ENCODE results near the gene SOCS3.

The SOCS3 gene

DNA sequence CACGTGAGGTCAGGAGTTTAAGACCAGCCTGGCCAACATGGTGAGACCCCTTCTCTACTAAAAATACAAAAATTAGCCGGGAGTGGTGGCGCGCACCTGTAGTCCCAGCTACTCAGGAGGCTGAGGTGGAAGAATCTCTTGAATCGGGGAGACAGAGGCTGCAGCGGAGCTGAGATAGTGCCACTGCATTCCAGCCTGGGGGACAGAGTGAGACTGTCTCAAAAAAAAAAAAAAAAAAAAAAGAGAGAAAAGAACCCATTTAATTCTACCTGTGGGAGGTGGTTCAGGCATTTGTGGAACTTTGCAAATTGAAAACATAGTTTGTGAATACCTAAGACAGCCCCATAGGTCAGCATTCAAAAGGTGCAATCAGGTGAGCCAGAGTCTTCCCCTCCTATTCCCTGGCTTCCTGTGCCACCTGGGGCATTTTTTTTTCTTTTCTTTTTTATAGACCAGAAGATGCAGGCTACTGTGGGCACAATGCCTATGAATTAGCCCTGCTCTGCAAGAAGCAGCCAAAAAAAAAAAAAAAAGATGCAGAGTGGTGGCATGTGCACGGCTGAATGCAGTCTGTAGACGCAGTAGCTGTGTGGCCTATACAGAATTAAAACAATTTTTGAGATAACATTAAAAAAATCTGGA is 9.1 kb upstream of the SOCS3 start:
- no peak overlapping the region for H3K4me3 ChIP-seq (ENCODE audit: insufficient read depth, low read depth, low read length)
- no peaks in the 10 kb centered on the region for H3K36me3 ChIP-seq (ENCODE audit: control insufficient read depth, insufficient read depth, low read length)
- no peak overlapping the region for H3K27ac ChIP-seq (ENCODE audit: insufficient read depth, low read depth, low read length, poor library complexity, severe bottlenecking)
- WGBS, 2 experiments, result 90 to 94% methylated on average over 7 to 8 of the region's 8 CpGs
- no peaks in the 10 kb centered on the region for H3K27me3 ChIP-seq (ENCODE audit: control insufficient read depth, insufficient read depth, low read length, poor library complexity, severe bottlenecking)
- no peaks in the 10 kb centered on the region for H3K9me3 ChIP-seq (ENCODE audit: control insufficient read depth, low read length)
- peaks cover 61% of the 10 kb centered on the region for H3K4me1 ChIP-seq (ENCODE audit: control insufficient read depth, insufficient read depth, low read length)

DNA sequence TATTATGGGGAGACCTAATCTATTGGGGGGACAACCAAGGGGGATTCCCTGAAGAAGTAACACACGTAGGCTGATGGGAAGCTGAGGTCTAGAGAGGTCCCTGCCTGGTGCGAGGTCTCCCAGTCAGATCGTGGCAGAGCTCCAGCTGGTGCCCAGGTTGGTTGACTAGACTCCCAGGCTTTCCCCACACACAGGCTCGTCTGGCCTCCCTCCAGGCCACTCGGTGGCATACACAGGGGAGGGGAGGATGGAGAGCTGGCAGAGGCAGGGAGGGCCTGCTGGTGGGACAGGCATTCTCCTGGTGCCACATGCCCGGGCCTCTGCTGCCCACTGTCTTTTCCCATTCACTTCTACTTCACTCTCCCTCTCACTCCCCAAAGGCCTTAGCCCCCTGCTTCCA is 8.5 kb upstream of the SOCS3 start:
- Histone ChIP-seq H3K4me3 (ENCODE audit: insufficient read depth, low read depth, low read length) (no peak overlapping the region), H3K9me3 (ENCODE audit: control insufficient read depth, low read length) (no peaks in the 10 kb centered on the region), H3K4me1 (ENCODE audit: control insufficient read depth, insufficient read depth, low read length) (peaks cover 66% of the 10 kb centered on the region), H3K36me3 (ENCODE audit: control insufficient read depth, insufficient read depth, low read length) (no peaks in the 10 kb centered on the region), H3K27ac (ENCODE audit: insufficient read depth, low read depth, low read length, poor library complexity, severe bottlenecking) (no peak overlapping the region), H3K27me3 (ENCODE audit: control insufficient read depth, insufficient read depth, low read length, poor library complexity, severe bottlenecking) (no peaks in the 10 kb centered on the region)
- 89 to 94% methylated on average over 6 of the region's 6 CpGs for whole genome bisulfite sequencing, 2 experiments

DNA sequence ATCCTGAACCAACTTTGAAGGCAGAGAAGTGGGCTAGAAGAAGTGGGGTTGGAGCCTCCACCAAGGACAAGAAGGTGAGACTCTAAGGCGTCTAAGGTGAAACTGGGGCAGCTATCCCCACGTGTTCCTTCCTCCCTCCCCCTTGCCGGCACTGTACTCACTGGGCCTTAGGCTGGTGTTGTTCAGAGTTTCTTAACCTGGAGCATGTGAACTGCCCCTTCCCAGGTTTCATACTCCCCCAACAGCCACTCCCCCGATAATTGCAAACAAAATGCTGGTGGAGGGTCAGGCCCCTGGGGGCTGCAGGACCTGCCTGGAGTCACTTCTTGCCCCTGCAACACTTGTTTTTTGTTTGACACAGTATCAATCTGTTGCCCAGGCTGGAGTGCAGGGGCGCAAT is 7.3 kb upstream of the SOCS3 start:
- 82 to 84% methylated on average over 5 of the region's 5 CpGs for WGBS, 2 experiments
- Histone ChIP-seq H3K4me3 (ENCODE audit: insufficient read depth, low read depth, low read length) (no peak overlapping the region), H3K4me1 (ENCODE audit: control insufficient read depth, insufficient read depth, low read length) (peaks cover 58% of the 10 kb centered on the region), H3K36me3 (ENCODE audit: control insufficient read depth, insufficient read depth, low read length) (no peaks in the 10 kb centered on the region), H3K27me3 (ENCODE audit: control insufficient read depth, insufficient read depth, low read length, poor library complexity, severe bottlenecking) (no peaks in the 10 kb centered on the region), H3K9me3 (ENCODE audit: control insufficient read depth, low read length) (no peaks in the 10 kb centered on the region), H3K27ac (ENCODE audit: insufficient read depth, low read depth, low read length, poor library complexity, severe bottlenecking) (no peak overlapping the region)

DNA sequence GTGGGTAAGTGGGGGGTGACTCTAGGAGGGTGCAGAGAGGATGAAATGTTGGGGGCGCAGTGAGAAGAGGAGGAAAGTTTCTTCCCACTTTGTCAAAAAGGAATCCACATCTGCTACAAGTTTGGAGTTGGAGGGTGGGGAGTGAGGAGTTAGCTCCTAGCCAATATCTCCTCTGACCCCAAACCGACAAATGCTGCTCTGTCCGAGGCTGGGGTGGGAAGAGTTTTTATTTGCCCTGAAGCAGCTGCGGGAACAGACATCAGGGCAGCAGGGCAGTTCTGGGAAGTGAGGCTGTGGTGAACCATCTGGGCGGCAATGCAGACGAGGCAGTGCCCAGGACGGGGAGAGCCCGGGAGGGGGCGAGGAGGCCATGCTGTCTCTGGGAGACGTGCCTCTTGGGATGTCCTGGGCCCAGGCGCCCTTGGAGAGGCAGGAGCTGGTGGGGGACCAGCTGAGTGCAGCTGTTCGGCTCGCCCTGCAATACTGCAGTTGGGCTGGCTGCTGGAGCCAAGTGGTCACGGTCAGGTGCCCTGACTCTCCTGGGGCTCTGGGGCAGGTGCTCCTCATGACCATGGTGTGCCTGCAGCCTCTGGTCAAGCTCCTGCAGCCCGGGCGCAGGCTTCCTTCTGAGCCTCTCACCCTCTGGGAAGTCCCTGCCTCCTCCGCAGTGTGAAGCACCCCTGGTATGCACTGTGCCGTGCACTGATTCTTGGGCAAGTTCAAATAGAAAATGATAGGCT is 6.4 kb upstream of the SOCS3 start:
- Histone ChIP-seq H3K4me3 (ENCODE audit: insufficient read depth, low read depth, low read length) (peak overlapping the region; percentile 2), H3K36me3 (ENCODE audit: control insufficient read depth, insufficient read depth, low read length) (no peaks in the 10 kb centered on the region), H3K27me3 (ENCODE audit: control insufficient read depth, insufficient read depth, low read length, poor library complexity, severe bottlenecking) (no peaks in the 10 kb centered on the region), H3K9me3 (ENCODE audit: control insufficient read depth, low read length) (no peaks in the 10 kb centered on the region), H3K4me1 (ENCODE audit: control insufficient read depth, insufficient read depth, low read length) (peaks cover 59% of the 10 kb centered on the region), H3K27ac (ENCODE audit: insufficient read depth, low read depth, low read length, poor library complexity, severe bottlenecking) (peak overlapping the region; percentile 96)
- 57 to 58% methylated on average over 17 to 18 of the region's 18 CpGs for WGBS, 2 experiments

DNA sequence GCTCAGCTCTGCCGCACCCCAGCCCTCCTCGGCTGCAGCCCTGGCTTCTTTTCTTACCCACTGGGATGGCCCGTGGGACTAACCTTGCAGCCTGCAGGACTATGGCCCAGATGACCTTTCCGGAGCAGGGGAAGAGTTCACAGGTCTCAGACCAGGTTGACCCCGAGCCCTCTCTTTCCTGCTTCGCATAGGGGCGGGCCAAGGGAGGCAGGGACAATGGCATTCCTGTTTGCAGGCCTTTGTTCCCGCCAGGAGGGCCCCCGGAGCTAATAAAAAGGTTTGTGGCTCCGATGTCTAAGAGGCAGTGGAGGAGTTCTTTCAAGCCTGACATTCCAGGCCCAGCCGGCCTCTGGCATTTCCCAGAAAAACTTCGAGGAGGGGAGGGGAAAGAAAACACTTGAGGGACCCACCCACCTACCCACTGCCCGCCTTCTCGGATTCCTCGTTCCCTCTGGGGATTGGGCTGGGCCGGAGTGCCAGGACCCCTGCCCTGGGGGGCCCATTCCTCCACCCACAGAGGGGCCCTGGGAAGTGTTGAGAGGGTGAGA is 5.8 kb upstream of the SOCS3 start:
- H3K27ac ChIP-seq (ENCODE audit: insufficient read depth, low read depth, low read length, poor library complexity, severe bottlenecking), result peak overlapping the region; percentile 96
- 1 to 2% methylated on average over 14 to 16 of the region's 16 CpGs for WGBS, 2 experiments

DNA sequence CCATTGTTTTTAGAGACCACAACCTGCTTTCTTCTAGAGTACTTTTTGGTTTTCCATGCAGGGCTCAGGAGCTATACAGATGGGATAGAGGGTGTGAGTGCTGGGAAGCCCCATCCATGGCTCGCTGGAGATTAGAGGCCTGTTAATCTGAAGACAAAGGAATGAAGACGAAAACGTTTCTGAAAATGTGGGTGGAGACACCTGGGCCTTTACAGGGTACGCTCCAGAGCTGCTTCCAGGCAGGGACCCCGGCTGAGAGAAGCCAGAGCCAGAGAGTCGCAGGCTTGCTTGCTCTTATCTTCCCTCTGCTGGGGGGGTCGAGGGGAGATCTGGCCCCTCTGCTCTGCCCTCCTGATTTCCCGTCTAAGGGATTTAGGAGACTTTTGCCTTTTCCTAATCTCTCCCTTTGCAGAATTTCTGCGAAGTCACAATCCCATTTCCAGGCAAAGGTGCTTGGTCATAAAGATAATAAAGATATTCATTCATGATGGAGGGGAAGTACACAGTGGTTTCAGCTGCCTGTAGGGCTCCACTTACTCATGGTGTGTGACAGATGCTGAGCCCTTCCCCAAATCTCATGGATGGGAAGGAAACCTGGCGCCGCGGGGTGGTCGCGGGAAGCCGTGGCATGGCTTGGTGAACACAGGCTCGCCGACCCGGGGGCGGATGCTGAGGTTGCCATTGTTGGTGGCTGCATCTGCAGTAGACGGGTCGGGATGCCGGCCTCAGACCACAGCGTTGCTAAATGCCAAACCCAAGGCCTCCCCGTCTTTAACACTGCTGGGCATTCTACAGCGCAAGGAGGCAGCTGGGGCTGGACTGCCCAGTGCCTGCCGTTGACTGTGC is 4.8 kb upstream of the SOCS3 start:
- H3K27me3 ChIP-seq (ENCODE audit: control insufficient read depth, insufficient read depth, low read length, poor library complexity, severe bottlenecking), result peaks cover 2% of the 10 kb centered on the region
- H3K4me3 ChIP-seq (ENCODE audit: insufficient read depth, low read depth, low read length), result no peak overlapping the region
- peak overlapping the region; percentile 96 for H3K27ac ChIP-seq (ENCODE audit: insufficient read depth, low read depth, low read length, poor library complexity, severe bottlenecking)
- H3K9me3 ChIP-seq (ENCODE audit: control insufficient read depth, low read length), result no peaks in the 10 kb centered on the region
- H3K4me1 ChIP-seq (ENCODE audit: control insufficient read depth, insufficient read depth, low read length), result peaks cover 49% of the 10 kb centered on the region
- 49 to 52% methylated on average over 26 of the region's 26 CpGs for WGBS, 2 experiments
- no peaks in the 10 kb centered on the region for H3K36me3 ChIP-seq (ENCODE audit: control insufficient read depth, insufficient read depth, low read length)

More for the DNA sequence above, 5.8 kb upstream of the SOCS3 start:
- H3K36me3 ChIP-seq (ENCODE audit: control insufficient read depth, insufficient read depth, low read length), result no peaks in the 10 kb centered on the region
- peaks cover 59% of the 10 kb centered on the region for H3K4me1 ChIP-seq (ENCODE audit: control insufficient read depth, insufficient read depth, low read length)
- H3K4me3 ChIP-seq (ENCODE audit: insufficient read depth, low read depth, low read length), result peak overlapping the region; percentile 2
- H3K27me3 ChIP-seq (ENCODE audit: control insufficient read depth, insufficient read depth, low read length, poor library complexity, severe bottlenecking), result no peaks in the 10 kb centered on the region
- H3K9me3 ChIP-seq (ENCODE audit: control insufficient read depth, low read length), result no peaks in the 10 kb centered on the region

DNA sequence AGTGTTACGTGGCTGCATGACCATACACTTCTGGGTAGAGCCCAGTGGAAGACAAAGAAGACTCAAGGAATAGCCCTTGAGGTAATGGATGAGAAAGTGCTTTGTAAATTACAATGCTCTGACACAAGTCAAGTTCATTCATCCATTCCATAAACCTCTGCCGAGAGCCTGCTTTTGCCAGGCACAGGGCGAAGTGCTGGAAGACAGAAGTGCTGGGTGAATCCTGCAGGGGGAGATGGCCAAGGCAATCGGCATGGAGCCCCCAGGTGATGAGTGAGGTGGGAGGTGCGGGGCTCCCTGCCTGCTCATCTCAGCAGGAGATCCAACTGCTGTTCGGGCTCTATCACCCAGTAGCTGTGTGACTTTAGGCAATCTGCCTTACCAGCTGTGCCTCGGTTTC is 2.8 kb upstream of the SOCS3 start:
- Histone ChIP-seq H3K27me3 (ENCODE audit: control insufficient read depth, insufficient read depth, low read length, poor library complexity, severe bottlenecking) (peaks cover 22% of the 10 kb centered on the region), H3K27ac (ENCODE audit: insufficient read depth, low read depth, low read length, poor library complexity, severe bottlenecking) (no peak overlapping the region), H3K9me3 (ENCODE audit: control insufficient read depth, low read length) (no peaks in the 10 kb centered on the region), H3K4me3 (ENCODE audit: insufficient read depth, low read depth, low read length) (no peak overlapping the region), H3K36me3 (ENCODE audit: control insufficient read depth, insufficient read depth, low read length) (peaks cover 4% of the 10 kb centered on the region), H3K4me1 (ENCODE audit: control insufficient read depth, insufficient read depth, low read length) (peaks cover 56% of the 10 kb centered on the region)
- 86 to 87% methylated on average over 7 of the region's 7 CpGs for WGBS, 2 experiments

DNA sequence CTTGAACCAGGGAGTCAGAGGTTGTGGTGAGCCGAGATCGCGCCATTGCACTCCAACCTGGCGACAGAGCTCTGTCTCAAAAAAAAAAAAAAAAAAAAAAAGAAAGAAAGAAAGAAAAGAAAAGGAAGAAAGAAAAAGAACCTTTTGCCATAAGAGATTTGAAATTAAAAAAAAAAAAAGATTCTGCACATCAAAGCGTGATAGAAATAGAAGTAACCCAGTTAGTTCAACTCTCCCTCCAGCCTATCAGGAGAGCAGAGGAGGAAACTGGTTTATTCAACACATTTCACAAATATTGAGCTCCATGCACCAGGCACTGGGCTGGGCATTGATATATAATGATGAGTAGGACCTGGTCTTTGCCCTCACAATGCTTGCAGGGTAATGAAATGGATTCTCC is 2.4 kb upstream of the SOCS3 start:
- H3K4me1 ChIP-seq (ENCODE audit: control insufficient read depth, insufficient read depth, low read length), result peaks cover 57% of the 10 kb centered on the region

DNA sequence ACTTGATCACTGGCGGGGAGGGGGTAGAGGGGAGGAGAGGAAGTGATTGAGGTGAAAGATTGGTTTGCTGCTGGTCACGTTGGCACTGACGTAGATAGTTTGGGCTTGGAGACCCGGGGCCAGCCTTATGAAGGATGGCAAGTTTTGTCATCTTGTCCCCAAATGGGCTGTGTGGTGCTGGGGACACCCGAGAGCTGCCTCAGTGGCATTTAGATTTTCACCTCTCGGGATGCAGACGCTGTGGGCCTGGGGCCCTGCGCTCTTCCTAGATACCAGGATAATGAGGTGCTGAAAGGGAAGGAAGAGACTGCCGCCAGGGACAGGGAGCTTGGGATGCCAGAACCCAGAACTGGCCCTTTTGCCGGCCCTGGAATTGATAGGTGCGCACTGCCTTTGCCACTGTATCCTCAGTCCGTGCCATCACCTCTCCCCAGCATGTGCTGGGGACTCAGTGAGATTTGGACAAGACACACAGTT is 1.4 kb upstream of the SOCS3 start:
- Histone ChIP-seq H3K27ac (ENCODE audit: insufficient read depth, low read depth, low read length, poor library complexity, severe bottlenecking) (no peak overlapping the region), H3K27me3 (ENCODE audit: control insufficient read depth, insufficient read depth, low read length, poor library complexity, severe bottlenecking) (peaks cover 34% of the 10 kb centered on the region), H3K9me3 (ENCODE audit: control insufficient read depth, low read length) (no peaks in the 10 kb centered on the region), H3K36me3 (ENCODE audit: control insufficient read depth, insufficient read depth, low read length) (peaks cover 10% of the 10 kb centered on the region), H3K4me3 (ENCODE audit: insufficient read depth, low read depth, low read length) (peak overlapping the region; percentile 5), H3K4me1 (ENCODE audit: control insufficient read depth, insufficient read depth, low read length) (peaks cover 52% of the 10 kb centered on the region)
- WGBS, 2 experiments, result 60% methylated on average over 12 of the region's 12 CpGs

More for the DNA sequence above, 2.4 kb upstream of the SOCS3 start:
- no peaks in the 10 kb centered on the region for H3K9me3 ChIP-seq (ENCODE audit: control insufficient read depth, low read length)
- WGBS, 2 experiments, result 85 to 100% methylated on average over 1 to 5 of the region's 5 CpGs
- peaks cover 26% of the 10 kb centered on the region for H3K27me3 ChIP-seq (ENCODE audit: control insufficient read depth, insufficient read depth, low read length, poor library complexity, severe bottlenecking)
- H3K36me3 ChIP-seq (ENCODE audit: control insufficient read depth, insufficient read depth, low read length), result peaks cover 7% of the 10 kb centered on the region
- no peak overlapping the region for H3K4me3 ChIP-seq (ENCODE audit: insufficient read depth, low read depth, low read length)
- no peak overlapping the region for H3K27ac ChIP-seq (ENCODE audit: insufficient read depth, low read depth, low read length, poor library complexity, severe bottlenecking)

Measured in ectodermal cell (in vitro differentiated cells).